Lower lobe of right lung (tissue), 2 donors: ENCODE measurements around the gene ESAM. TPM values are rescaled to one million over a fixed set of nuclear protein-coding genes. Genes with fewer than 3 reads are reported as not detected.
A peak's percentile ranks its signal among the peaks of the same experiment; 100 is the strongest.

Experiments used
- ATAC-seq, 2 donors: fragments of 200-7000 bp; cut with Tn5 transposase; one replicate each; pipeline ENCODE4 v1.9.1; 2020 to 2022; ENCODE audit warnings: mild to moderate bottlenecking in 2 of 2, moderate library complexity in 2 of 2
- DNase-seq: peaks from one replicate; pipeline ENCODE4 v3.0.0-alpha.2; 2020
- H3K27ac ChIP-seq: fragments of 200-600 bp; one replicate; pipeline ENCODE4 v1.8.0; 2022
- H3K27me3 ChIP-seq: fragments of 200-600 bp; one replicate; pipeline ENCODE4 v1.8.0; 2022; ENCODE audit warnings: low read depth
- H3K36me3 ChIP-seq: fragments of 200-600 bp; one replicate; pipeline ENCODE4 v1.8.0; 2022; ENCODE audit warnings: mild to moderate bottlenecking
- H3K4me1 ChIP-seq: fragments of 200-600 bp; one replicate; pipeline ENCODE4 v1.8.0; 2022
- H3K4me3 ChIP-seq: fragments of 200-600 bp; one replicate; pipeline ENCODE4 v1.8.0; 2022; ENCODE audit warnings: mild to moderate bottlenecking
- H3K9me3 ChIP-seq: fragments of 200-600 bp; one replicate; pipeline ENCODE4 v1.8.0; 2022
- CTCF ChIP-seq: fragments of 200-600 bp; IDR thresholded peaks from one replicate; pipeline ENCODE4 v1.8.0; 2022; ENCODE audit warnings: antibody characterized with exemption, mild to moderate bottlenecking
- intact Hi-C: fragments of 100-400 bp; cut with DNase I; formaldehyde crosslinking; loops from one replicate; pipeline ENCODE4 v1.11.0; 2022
- total RNA-seq: library from RNA; stranded (reverse); fragmentation: NEBNext Ultra II Directional; extraction: Animal tissue kit (Norgen Biotek cat#: 25700); gene quantifications from one replicate; pipeline ENCODE4 v1.2.1, GENCODE V29; 2021
- donor health status: DM: no; HTN: yes; CAD: no; lungs with severe emphysema.

The ESAM gene
- total RNA-seq, 1 donor from 2014 or later: 131 TPM

- H3K4me3 ChIP-seq: peak overlapping the region; percentile 54
- H3K9me3 ChIP-seq: no peaks in the 10 kb centered on the region
- DNase-seq: no peak
- H3K27ac ChIP-seq: peak overlapping the region; percentile 81
- peak in 1 of 2 donors; percentile 57 for ATAC-seq
- intact Hi-C loops: no loop called here
- no peak for TF ChIP-seq CTCF
- peaks cover 11% of the 10 kb centered on the region for H3K27me3 ChIP-seq
- H3K4me1 ChIP-seq: peaks cover 24% of the 10 kb centered on the region
- no peaks in the 10 kb centered on the region for H3K36me3 ChIP-seq
These were observed 44.7 kb downstream of the ESAM start for GRCh38 chr11:124717421-124717785.

DNA sequence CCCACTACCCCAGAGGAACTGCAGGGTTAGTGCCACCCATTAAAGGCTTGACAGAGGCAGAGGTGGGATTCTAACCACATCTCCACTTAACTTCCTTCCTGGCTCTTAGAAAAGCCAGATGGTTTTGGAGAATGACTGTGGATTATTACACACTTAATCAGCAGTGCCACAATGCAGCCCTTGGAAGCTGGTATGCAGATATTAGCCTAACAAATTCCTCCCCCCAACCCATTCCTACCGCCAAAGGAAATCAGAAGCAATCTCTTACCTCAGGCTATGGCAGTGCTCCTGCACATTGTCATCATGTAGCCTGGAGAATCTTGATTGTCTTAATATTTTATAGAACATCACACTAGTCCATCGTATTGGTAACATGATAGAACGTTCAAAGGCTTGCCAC is 45.5 kb downstream of the ESAM start:
- no peaks in the 10 kb centered on the region for H3K36me3 ChIP-seq
- ATAC-seq: no peak
- H3K4me3 ChIP-seq: no peak overlapping the region
- no peak for DNase-seq
- H3K27me3 ChIP-seq: peaks cover 11% of the 10 kb centered on the region
- peaks cover 24% of the 10 kb centered on the region for H3K4me1 ChIP-seq
- peak overlapping the region; percentile 81 for H3K27ac ChIP-seq
- intact Hi-C loops: no loop called here
- no peaks in the 10 kb centered on the region for H3K9me3 ChIP-seq
- no peak for TF ChIP-seq CTCF

DNA sequence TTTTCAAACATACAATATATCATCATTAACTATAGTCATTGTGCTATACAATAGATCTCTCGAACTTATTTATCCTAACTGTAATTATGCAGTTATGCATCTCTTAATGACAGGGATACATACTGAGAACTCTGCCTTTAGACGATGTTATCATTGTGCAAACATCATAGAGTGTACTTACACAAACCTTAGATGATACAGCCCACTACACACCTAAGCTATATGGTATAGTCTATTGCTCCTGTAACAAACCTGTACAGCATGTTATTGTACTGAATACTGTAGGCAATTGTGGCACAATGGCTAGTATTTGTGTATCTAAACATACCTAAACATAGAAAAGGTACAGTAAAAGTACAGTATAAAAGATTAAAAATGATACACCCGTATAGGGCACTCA is 49.7 kb downstream of the ESAM start:
- Histone ChIP-seq H3K27ac (no peak overlapping the region), H3K9me3 (no peaks in the 10 kb centered on the region), H3K27me3 (no peaks in the 10 kb centered on the region), H3K4me1 (peaks cover 10% of the 10 kb centered on the region), H3K36me3 (no peaks in the 10 kb centered on the region), H3K4me3 (no peak overlapping the region)
- TF ChIP-seq CTCF: no peak
- no peak for DNase-seq
- intact Hi-C loops: no loop called here
- no peak for ATAC-seq

DNA sequence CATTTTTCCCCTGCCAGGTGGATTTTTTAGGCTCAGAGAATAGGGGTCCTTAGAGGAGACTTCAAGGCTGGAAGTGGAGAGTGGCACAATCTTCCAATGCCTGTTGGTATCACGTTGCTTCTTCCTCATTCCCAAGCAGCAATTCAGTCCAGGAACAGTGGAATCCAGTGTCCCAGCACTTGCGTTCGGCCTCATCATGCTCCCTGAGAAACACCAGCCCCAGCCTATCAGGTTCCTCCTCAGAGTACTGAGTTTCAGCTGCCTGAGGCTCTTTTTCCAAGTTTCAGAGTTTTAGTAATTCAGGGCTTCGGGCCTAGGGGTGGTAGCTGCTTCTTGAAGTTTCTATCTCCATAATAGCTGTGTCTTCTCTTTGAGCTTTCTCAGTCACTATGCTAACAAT is 54.3 kb downstream of the ESAM start:
- no peak overlapping the region for H3K27ac ChIP-seq
- H3K4me1 ChIP-seq: no peaks in the 10 kb centered on the region
- TF ChIP-seq CTCF: no peak
- intact Hi-C loops: no loop called here
- no peaks in the 10 kb centered on the region for H3K9me3 ChIP-seq
- no peak for ATAC-seq
- no peak for DNase-seq
- no peaks in the 10 kb centered on the region for H3K27me3 ChIP-seq
- no peaks in the 10 kb centered on the region for H3K36me3 ChIP-seq
- no peak overlapping the region for H3K4me3 ChIP-seq

Other genes with a start within 250 kb of the ESAM start
- gene OR8B12, start 218.6 kb downstream of the ESAM start, total RNA-seq: not detected
- gene OR8A1, start 192.3 kb downstream of the ESAM start, total RNA-seq: not detected
- not detected for gene PANX3, start 150.9 kb downstream of the ESAM start, total RNA-seq
- 46.3 TPM for gene TBRG1, start 139.4 kb downstream of the ESAM start, total RNA-seq
- gene SIAE, start 88.6 kb downstream of the ESAM start, total RNA-seq: 41.4 TPM
- gene SPA17, start 88.4 kb downstream of the ESAM start, total RNA-seq: 8.5 TPM
- gene NRGN, start 22.3 kb downstream of the ESAM start, total RNA-seq: 99.1 TPM
- 30.5 TPM for gene VSIG2, start 10.0 kb downstream of the ESAM start, total RNA-seq
- gene MSANTD2, start 38.1 kb upstream of the ESAM start, total RNA-seq: 15.4 TPM
- gene ROBO3, start 103.1 kb upstream of the ESAM start, total RNA-seq: 11.3 TPM
- 58.3 TPM for gene ROBO4, start 135.6 kb upstream of the ESAM start, total RNA-seq
- gene HEPN1, start 157.0 kb upstream of the ESAM start, total RNA-seq: not detected
- gene HEPACAM, start 173.8 kb upstream of the ESAM start, total RNA-seq: not detected
- 1.4 TPM for gene CCDC15, start 191.9 kb upstream of the ESAM start, total RNA-seq